H9 (cell line): ENCODE data around the gene PAQR9. TPM values are rescaled to one million over a fixed set of nuclear protein-coding genes. Genes with fewer than 3 reads are reported as not detected.

Experiments
- DNase-seq: peaks from one replicate; pipeline ENCODE4 v3.0.0-alpha.2; 2017
- H2AFZ ChIP-seq: one replicate; pipeline ENCODE4 v1.6.1; 2013; ENCODE audit warnings: mild to moderate bottlenecking, low read length, control low read depth, moderate library complexity
- H2AK5ac ChIP-seq: 2 replicates; pipeline ENCODE4 v1.6.1; 2013; ENCODE audit warnings: low read length, control low read depth, mixed read lengths; ENCODE audit not compliant: insufficient read length
- H2BK120ac ChIP-seq: one replicate; pipeline ENCODE4 v1.6.1; 2013; ENCODE audit warnings: low read depth, mild to moderate bottlenecking, low read length, control low read depth, inconsistent platforms; ENCODE audit not compliant: poor library complexity, severe bottlenecking
- H2BK12ac ChIP-seq: 2 replicates; pipeline ENCODE4 v1.6.1; 2013; ENCODE audit warnings: low read length, control low read depth, mixed read lengths, low read depth; ENCODE audit not compliant: insufficient read length
- H2BK15ac ChIP-seq: 2 replicates; pipeline ENCODE4 v1.6.1; 2013; ENCODE audit warnings: low read depth, low read length, control low read depth
- H2BK20ac ChIP-seq: one replicate; pipeline ENCODE4 v1.6.1; 2013; ENCODE audit warnings: low read depth, mild to moderate bottlenecking, low read length, control low read depth, inconsistent platforms; ENCODE audit not compliant: poor library complexity, severe bottlenecking
- H2BK5ac ChIP-seq: 2 replicates; pipeline ENCODE4 v1.6.1; 2013; ENCODE audit warnings: low read length, control low read depth, mixed read lengths; ENCODE audit not compliant: insufficient read length
- H3K14ac ChIP-seq: 2 replicates; pipeline ENCODE4 v1.6.1; 2013; ENCODE audit warnings: low read length, control low read depth; ENCODE audit not compliant: insufficient read depth
- H3K18ac ChIP-seq: 2 replicates; pipeline ENCODE4 v1.6.1; 2013; ENCODE audit warnings: low read depth, mild to moderate bottlenecking, mixed read lengths, low read length, control low read depth; ENCODE audit not compliant: insufficient read length
- H3K23ac ChIP-seq: 2 replicates; pipeline ENCODE4 v1.6.1; 2013; ENCODE audit warnings: low read length, control low read depth, mixed read lengths, low read depth; ENCODE audit not compliant: insufficient read length
- H3K23me2 ChIP-seq: 2 replicates; pipeline ENCODE4 v1.6.1; 2013; ENCODE audit warnings: low read depth, mild to moderate bottlenecking, mixed read lengths, low read length, control low read depth; ENCODE audit not compliant: insufficient read length, poor library complexity, severe bottlenecking
- H3K27ac ChIP-seq: 2 replicates; pipeline ENCODE4 v1.5.1; 2013; ENCODE audit warnings: low read length, control low read depth, mixed read lengths, low read depth; ENCODE audit not compliant: insufficient read length
- H3K27me3 ChIP-seq: 2 replicates; pipeline ENCODE4 v1.6.1; 2013; ENCODE audit warnings: low read length, control low read depth, inconsistent platforms; ENCODE audit not compliant: insufficient read depth
- H3K4ac ChIP-seq: 2 replicates; pipeline ENCODE4 v1.6.1; 2013; ENCODE audit warnings: low read depth, mild to moderate bottlenecking, control low read depth, inconsistent platforms, low read length, moderate library complexity
- H3K4me1 ChIP-seq: 2 replicates; pipeline ENCODE4 v1.6.1; 2013; ENCODE audit warnings: low read length, control low read depth, inconsistent platforms; ENCODE audit not compliant: insufficient read depth
- H3K4me2 ChIP-seq: 2 replicates; pipeline ENCODE4 v1.6.1; 2013; ENCODE audit warnings: low read length, control low read depth, mixed read lengths; ENCODE audit not compliant: insufficient read length, insufficient read depth
- H3K56ac ChIP-seq: 2 replicates; pipeline ENCODE4 v1.6.1; 2013; ENCODE audit warnings: low read depth, mild to moderate bottlenecking, mixed read lengths, low read length, control low read depth; ENCODE audit not compliant: insufficient read length
- H3K79me1 ChIP-seq: 2 replicates; pipeline ENCODE4 v1.6.1; 2013; ENCODE audit warnings: low read depth, mild to moderate bottlenecking, moderate library complexity, low read length, control low read depth, inconsistent platforms; ENCODE audit not compliant: insufficient read depth, poor library complexity, severe bottlenecking
- H3K79me2 ChIP-seq: 2 replicates; pipeline ENCODE4 v1.6.1; 2013; ENCODE audit warnings: low read length, control low read depth, inconsistent platforms; ENCODE audit not compliant: insufficient read depth
- H3K9ac ChIP-seq: 2 replicates; pipeline ENCODE4 v1.6.1; 2013; ENCODE audit warnings: low read length, control low read depth, mixed read lengths; ENCODE audit not compliant: insufficient read length; ENCODE audit errors: extremely low read depth
- H3K9me3 ChIP-seq: one replicate; pipeline ENCODE4 v1.6.1; 2013; ENCODE audit warnings: low read depth, low read length, inconsistent platforms; ENCODE audit not compliant: control insufficient read depth
- H3T11ph ChIP-seq: one replicate; pipeline ENCODE4 v1.6.1; 2013; ENCODE audit warnings: mild to moderate bottlenecking, low read length, control low read depth, inconsistent platforms
- H4K20me1 ChIP-seq: one replicate; pipeline ENCODE4 v1.6.1; 2013; ENCODE audit not compliant: control insufficient read depth, insufficient read length, insufficient read depth
- H4K5ac ChIP-seq: 2 replicates; pipeline ENCODE4 v1.6.1; 2013; ENCODE audit warnings: low read depth, mild to moderate bottlenecking, mixed read lengths, low read length, control low read depth; ENCODE audit not compliant: insufficient read length
- H4K8ac ChIP-seq: replicated peaks from 2 replicates; pipeline ENCODE4 v1.6.1; 2013; ENCODE audit warnings: low read length, control low read depth, mixed read lengths, low read depth; ENCODE audit not compliant: insufficient read length
- H4K91ac ChIP-seq: 2 replicates; pipeline ENCODE4 v1.6.1; 2013; ENCODE audit warnings: low read depth, mild to moderate bottlenecking, moderate library complexity, mixed read lengths, low read length, control low read depth; ENCODE audit not compliant: insufficient read length
- H3K27ac Mint-ChIP-seq, 3 experiments: 2 replicates in 2 of 3; 3 replicates in 1 of 3; pipeline ENCODE4 v1.8.0; 2020 to 2021; ENCODE audit warnings: mixed read lengths in 3 of 3, mild to moderate bottlenecking in 1 of 3, moderate library complexity in 1 of 3
- H3K27me3 Mint-ChIP-seq: 2 replicates; pipeline ENCODE4 v1.8.0; 2021; ENCODE audit warnings: low read depth, mild to moderate bottlenecking, moderate library complexity, mixed read lengths
- H3K36me3 Mint-ChIP-seq, 3 experiments: 2 replicates in 2 of 3; 3 replicates in 1 of 3; pipeline ENCODE4 v1.8.0; 2020 to 2021; ENCODE audit warnings: low read depth in 3 of 3, mixed read lengths in 3 of 3; ENCODE audit not compliant: insufficient read depth in 1 of 3
- H3K4me1 Mint-ChIP-seq, 2 experiments: 2 replicates each; pipeline ENCODE4 v1.8.0; 2020; ENCODE audit warnings: mixed read lengths in 2 of 2
- H3K4me3 Mint-ChIP-seq, 2 experiments: 2 replicates in 1 of 2; 3 replicates in 1 of 2; pipeline ENCODE4 v1.8.0; 2020 to 2021; ENCODE audit warnings: mild to moderate bottlenecking in 2 of 2, mixed read lengths in 2 of 2, moderate library complexity in 1 of 2
- H3K9me3 Mint-ChIP-seq, 2 experiments: 2 replicates in 1 of 2; 3 replicates in 1 of 2; pipeline ENCODE4 v1.8.0; 2020; ENCODE audit warnings: mild to moderate bottlenecking in 2 of 2, mixed read lengths in 2 of 2, moderate library complexity in 1 of 2
- WGBS: extraction: QIAGEN DNeasy Blood & Tissue Kit; methylation state at CpG from one replicate; pipeline ENCODE4 v1.1.7; 2013; ENCODE audit warnings: missing lambda C conversion rate, low lambda C conversion rate, mixed read lengths; ENCODE audit not compliant: insufficient read length; ENCODE audit errors: extremely low coverage; 5-methylcytosine and 5-hydroxymethylcytosine counted together
- total RNA-seq: library from RNA; stranded (reverse); gene quantifications from 2 replicates; pipeline ENCODE4 v1.2.1, GENCODE V29; 2021
- TF ChIP-seq, protein P1 (sequence below): fragments of 200-600 bp; sonication (generic); conservative IDR thresholded peaks from 3 replicates; pipeline ENCODE4 v1.8.0; 2021; ENCODE audit warnings: antibody characterized with exemption, mild to moderate bottlenecking

Gene PAQR9
- total RNA-seq, 1 experiment from 2014 or later: 2.3 TPM

DNA sequence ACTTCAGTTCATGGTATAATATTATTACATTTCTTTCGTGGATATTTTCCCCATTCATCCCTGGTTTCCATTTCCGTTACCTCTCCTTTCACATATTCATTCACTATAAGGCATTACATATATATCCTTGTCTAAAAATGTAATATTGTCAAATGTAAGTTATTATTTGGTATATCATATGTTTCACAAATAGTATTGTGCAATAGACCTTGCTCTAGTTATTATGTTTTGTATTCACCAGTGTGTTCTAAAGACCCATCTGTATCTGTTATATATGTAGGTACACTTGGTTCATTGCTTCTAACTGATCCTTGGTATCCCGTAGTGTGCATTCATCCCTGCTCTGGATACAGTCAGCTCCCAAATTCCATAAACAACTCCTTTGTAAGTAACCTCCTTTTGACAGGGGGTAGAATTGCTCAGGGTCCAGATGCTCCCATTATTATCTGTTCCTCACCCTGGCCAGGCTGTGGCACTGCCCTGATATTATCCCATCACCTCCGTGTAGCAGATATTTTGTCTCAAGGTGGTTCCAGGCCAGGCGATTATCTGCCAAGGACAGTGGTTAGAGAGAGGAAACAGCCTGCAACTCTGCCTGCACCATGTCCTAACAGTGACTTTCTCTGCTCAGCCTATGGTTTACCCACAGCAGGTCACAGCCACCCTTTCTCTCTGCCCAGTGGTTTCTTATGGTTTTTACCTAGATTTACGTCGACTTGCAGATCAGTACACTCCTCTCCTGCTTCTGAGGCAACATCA lies 29.2 kb downstream of the PAQR9 start:
- Histone ChIP-seq H3K23ac (no peak overlapping the region), H4K20me1 (no peaks in the 10 kb centered on the region), H2BK20ac (no peak overlapping the region), H3K4me1 (peaks cover 6% of the 10 kb centered on the region; the same call in 1 of the 2 replicates), H3K4me2 (no peak overlapping the region), H3K4ac (no peak overlapping the region), H4K91ac (no peak overlapping the region), H3K27me3 (no peaks in the 10 kb centered on the region), H2BK15ac (no peak overlapping the region), H3K14ac (no peak overlapping the region), H3K79me1 (no peaks in the 10 kb centered on the region), H2AK5ac (no peak overlapping the region), H2AFZ (no peak overlapping the region), H3K9ac (no peak overlapping the region), H3K18ac (no peak overlapping the region), H3K56ac (no peak overlapping the region), H3T11ph (no peak overlapping the region), H2BK5ac (no peak overlapping the region), H4K8ac (no peak overlapping the region), H2BK12ac (no peak overlapping the region), H3K27ac (no peak overlapping the region), H3K9me3 (no peaks in the 10 kb centered on the region), H4K5ac (no peak overlapping the region), H3K23me2 (no peaks in the 10 kb centered on the region), H3K79me2 (no peaks in the 10 kb centered on the region), H2BK120ac (no peak overlapping the region)
- no peak overlapping the region for H3K27ac Mint-ChIP-seq
- H3K36me3 Mint-ChIP-seq: no peaks in the 10 kb centered on the region; a peak in 2 of 7 replicates
- peaks cover 6 to 7% of the 10 kb centered on the region in 2 experiments for H3K4me1 Mint-ChIP-seq
- H3K4me3 Mint-ChIP-seq: no peak overlapping the region
- H3K27me3 Mint-ChIP-seq: no peaks in the 10 kb centered on the region
- no peak for DNase-seq
- 100% methylated on average over 1 of the region's 7 CpGs for WGBS
- TF ChIP-seq, protein P1, sequence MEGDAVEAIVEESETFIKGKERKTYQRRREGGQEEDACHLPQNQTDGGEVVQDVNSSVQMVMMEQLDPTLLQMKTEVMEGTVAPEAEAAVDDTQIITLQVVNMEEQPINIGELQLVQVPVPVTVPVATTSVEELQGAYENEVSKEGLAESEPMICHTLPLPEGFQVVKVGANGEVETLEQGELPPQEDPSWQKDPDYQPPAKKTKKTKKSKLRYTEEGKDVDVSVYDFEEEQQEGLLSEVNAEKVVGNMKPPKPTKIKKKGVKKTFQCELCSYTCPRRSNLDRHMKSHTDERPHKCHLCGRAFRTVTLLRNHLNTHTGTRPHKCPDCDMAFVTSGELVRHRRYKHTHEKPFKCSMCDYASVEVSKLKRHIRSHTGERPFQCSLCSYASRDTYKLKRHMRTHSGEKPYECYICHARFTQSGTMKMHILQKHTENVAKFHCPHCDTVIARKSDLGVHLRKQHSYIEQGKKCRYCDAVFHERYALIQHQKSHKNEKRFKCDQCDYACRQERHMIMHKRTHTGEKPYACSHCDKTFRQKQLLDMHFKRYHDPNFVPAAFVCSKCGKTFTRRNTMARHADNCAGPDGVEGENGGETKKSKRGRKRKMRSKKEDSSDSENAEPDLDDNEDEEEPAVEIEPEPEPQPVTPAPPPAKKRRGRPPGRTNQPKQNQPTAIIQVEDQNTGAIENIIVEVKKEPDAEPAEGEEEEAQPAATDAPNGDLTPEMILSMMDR: no peak
- no peaks in the 10 kb centered on the region for H3K9me3 Mint-ChIP-seq
